ENCODE results near the gene FMN1. TPM values are rescaled to one million over a fixed set of nuclear protein-coding genes. Genes with fewer than 3 reads are reported as not detected.

The FMN1 gene
- polyA plus RNA-seq, 2 of the 4 experiments (the other 2 are of a cell fraction), result 0.53 to 2.2 TPM

- no peak for TF ChIP-seq TP53 (CRISPR knock-in tag; IDR thresholded peaks at IDR 0.05)
- no peak for TF ChIP-seq HEYL (CRISPR knock-in tag; IDR thresholded peaks at IDR 0.05)
- no peak for TF ChIP-seq FOXS1 (CRISPR knock-in tag; IDR thresholded peaks at IDR 0.05)
- TF ChIP-seq RARB (CRISPR knock-in tag; IDR thresholded peaks at IDR 0.05), result no peak
- no peak for TF ChIP-seq ELK1 (IDR thresholded peaks at IDR 0.05; ENCODE audit: low read depth, low read length)
- TF ChIP-seq MAZ (IDR thresholded peaks at IDR 0.05; ENCODE audit: borderline replicate concordance, low read depth, low read length), result no peak
- peak; percentile 63; a peak in 3 of 5 replicates for TF ChIP-seq EP300 (IDR thresholded peaks at IDR 0.05)
- peak; percentile 66; the same call in 2 of the 3 replicates for TF ChIP-seq BCL3 (IDR thresholded peaks at IDR 0.05)
- no peak for TF ChIP-seq POLR2A (IDR thresholded peaks at IDR 0.05; ENCODE audit: low read length)
- peak in 1 of 2 experiments; percentile 81; a peak in 2 of 4 replicates for TF ChIP-seq CEBPB (IDR thresholded peaks at IDR 0.05)
- no peak for TF ChIP-seq REST (IDR thresholded peaks at IDR 0.05)
- peak; percentile 36 to 53 for TF ChIP-seq RAD21 (conservative IDR thresholded peaks at IDR 0.05 in 1 of 2, IDR thresholded peaks at IDR 0.05 in 1 of 2)
- no peak for TF ChIP-seq HOXB13 (CRISPR knock-in tag; IDR thresholded peaks at IDR 0.05; ENCODE audit: low read depth)
- no peak for TF ChIP-seq HOXA7 (CRISPR knock-in tag; IDR thresholded peaks at IDR 0.05)
- TF ChIP-seq ZC3H11A (IDR thresholded peaks at IDR 0.05), result no peak
- no peak for TF ChIP-seq ZSCAN20 (CRISPR knock-in tag; IDR thresholded peaks at IDR 0.05)
Measured at GRCh38 chr15:32828507-32829186, 365.9 kb downstream of the FMN1 start (continued).

DNA sequence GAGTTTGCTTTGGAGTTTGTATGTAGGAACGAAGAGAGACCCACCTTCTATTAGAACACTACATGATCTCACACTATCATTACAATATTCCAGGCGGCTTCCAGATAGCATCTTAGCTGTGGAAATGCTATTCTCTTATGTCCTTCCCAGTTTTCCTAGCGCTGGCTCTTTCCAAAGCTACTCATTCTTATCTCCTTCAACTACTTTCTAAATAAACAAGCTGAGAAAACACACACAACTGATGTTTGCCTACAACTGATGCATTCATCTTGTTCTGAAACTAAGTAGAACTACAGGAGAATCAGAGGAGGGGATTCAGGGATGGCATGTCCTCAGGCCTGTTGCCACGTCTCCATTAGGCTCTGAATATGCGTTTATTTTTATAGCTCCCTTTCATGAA is 367.8 kb downstream of the FMN1 start:
- H3K4me3 ChIP-seq, result no peak overlapping the region
- H3K27ac ChIP-seq, result peak overlapping the region; percentile 79 to 86
- peak in 1 of 2 experiments; percentile 1; a peak in 3 of 6 replicates for ATAC-seq
- FAIRE-seq, result peak; percentile 95
- peak in 1 of 2 experiments; percentile 49 for DNase-seq (ENCODE audit: low read depth in 1 of 2, low spot score in 1 of 2)
- H3K4me2 ChIP-seq, result peak overlapping the region; percentile 6; the same call in 1 of the 3 replicates
- no peaks in the 10 kb centered on the region for H3K9me3 ChIP-seq
- TF ChIP-seq GATA3 (IDR thresholded peaks at IDR 0.05; ENCODE audit: borderline replicate concordance), result peak; percentile 77
- TF ChIP-seq FOSB (CRISPR knock-in tag; IDR thresholded peaks at IDR 0.05), result no peak
- H3K4me1 ChIP-seq, result peaks cover 67% of the 10 kb centered on the region
- ChIA-PET CTCF (interaction anchor here (1.1 to 9.4 kb wide), 7 partner anchors 14 to 307 kb away, joined by 3 to 141 read pairs (median 5); no protein-coding TSS in a partner anchor), POLR2A (no interaction called here)
- WGBS (ENCODE audit: missing lambda C conversion rate), result 50% methylated on average over 5 of the region's 5 CpGs

DNA sequence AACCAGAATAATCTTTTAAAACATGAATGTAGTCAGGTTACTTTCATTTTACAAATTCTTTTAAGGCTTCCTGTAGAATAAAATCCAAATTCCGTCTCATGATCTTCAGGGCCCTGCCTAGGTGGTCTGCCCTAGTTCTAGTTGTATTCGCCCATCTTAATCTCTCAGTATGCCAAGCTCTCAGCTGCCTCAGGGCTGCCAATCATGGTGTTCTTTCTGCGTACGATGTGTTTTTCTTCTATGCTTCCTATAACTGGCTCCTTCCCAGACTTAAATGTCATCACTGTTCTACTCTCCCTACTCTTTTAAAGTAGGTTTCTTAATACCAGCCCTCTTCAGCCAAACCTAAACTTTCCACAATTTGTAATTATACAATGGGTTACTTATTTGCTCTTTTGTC is 369.3 kb downstream of the FMN1 start:
- Histone ChIP-seq H3K4me1 (peaks cover 70% of the 10 kb centered on the region), H3K4me3 (no peak overlapping the region; the same call in 2 of the 3 replicates), H3K4me2 (peak overlapping the region; percentile 69), H3K9me3 (no peaks in the 10 kb centered on the region), H3K27ac (peak overlapping the region; percentile 79 to 86)
- ChIA-PET POLR2A (interaction anchor here (1.0 kb wide), 1 partner anchor 138 kb away, joined by 3 read pairs; no protein-coding TSS in a partner anchor), CTCF (interaction anchor here (0.6 to 9.4 kb wide), 20 partner anchors 11 to 174 kb away, joined by 3 to 141 read pairs (median 4); no protein-coding TSS in a partner anchor)
- WGBS (ENCODE audit: missing lambda C conversion rate), result 42% methylated on average over 4 of the region's 4 CpGs
- TF ChIP-seq RAD21 (conservative IDR thresholded peaks at IDR 0.05 in 1 of 2, IDR thresholded peaks at IDR 0.05 in 1 of 2) (no peak), MAZ (IDR thresholded peaks at IDR 0.05; ENCODE audit: borderline replicate concordance, low read depth, low read length) (no peak), JUNB (IDR thresholded peaks at IDR 0.05) (no peak)
- FAIRE-seq (no peak), DNase-seq (ENCODE audit: low read depth in 1 of 2, low spot score in 1 of 2) (no peak), ATAC-seq (peak; percentile 37 to 43; a peak in 4 of 6 replicates)

Measured in A549 (cell line).